ENCODE measurements around the gene DAGLB.
"Not testable (repeated sequence)": the region's sequence is repeated elsewhere in the genome, so short reads cannot be mapped to it uniquely, and the experiment has no call there.

The DAGLB gene

GRCh38 chr7:6402741-6403140 lies 45.0 kb downstream of the DAGLB start:
- TF ChIP-seq, protein P1, sequence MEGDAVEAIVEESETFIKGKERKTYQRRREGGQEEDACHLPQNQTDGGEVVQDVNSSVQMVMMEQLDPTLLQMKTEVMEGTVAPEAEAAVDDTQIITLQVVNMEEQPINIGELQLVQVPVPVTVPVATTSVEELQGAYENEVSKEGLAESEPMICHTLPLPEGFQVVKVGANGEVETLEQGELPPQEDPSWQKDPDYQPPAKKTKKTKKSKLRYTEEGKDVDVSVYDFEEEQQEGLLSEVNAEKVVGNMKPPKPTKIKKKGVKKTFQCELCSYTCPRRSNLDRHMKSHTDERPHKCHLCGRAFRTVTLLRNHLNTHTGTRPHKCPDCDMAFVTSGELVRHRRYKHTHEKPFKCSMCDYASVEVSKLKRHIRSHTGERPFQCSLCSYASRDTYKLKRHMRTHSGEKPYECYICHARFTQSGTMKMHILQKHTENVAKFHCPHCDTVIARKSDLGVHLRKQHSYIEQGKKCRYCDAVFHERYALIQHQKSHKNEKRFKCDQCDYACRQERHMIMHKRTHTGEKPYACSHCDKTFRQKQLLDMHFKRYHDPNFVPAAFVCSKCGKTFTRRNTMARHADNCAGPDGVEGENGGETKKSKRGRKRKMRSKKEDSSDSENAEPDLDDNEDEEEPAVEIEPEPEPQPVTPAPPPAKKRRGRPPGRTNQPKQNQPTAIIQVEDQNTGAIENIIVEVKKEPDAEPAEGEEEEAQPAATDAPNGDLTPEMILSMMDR (IDR thresholded peaks at IDR 0.05; ENCODE audit: low read depth, low read length, missing control alignments), result no peak
- H3K4me3 ChIP-seq (ENCODE audit: low read depth, low read length), result no peak overlapping the region
- in situ Hi-C loops (cut with HindIII; ENCODE audit: low sequenced_read_pairs), result no loop called here
- DNase-seq (ENCODE audit: low read depth), result no peak

DNA sequence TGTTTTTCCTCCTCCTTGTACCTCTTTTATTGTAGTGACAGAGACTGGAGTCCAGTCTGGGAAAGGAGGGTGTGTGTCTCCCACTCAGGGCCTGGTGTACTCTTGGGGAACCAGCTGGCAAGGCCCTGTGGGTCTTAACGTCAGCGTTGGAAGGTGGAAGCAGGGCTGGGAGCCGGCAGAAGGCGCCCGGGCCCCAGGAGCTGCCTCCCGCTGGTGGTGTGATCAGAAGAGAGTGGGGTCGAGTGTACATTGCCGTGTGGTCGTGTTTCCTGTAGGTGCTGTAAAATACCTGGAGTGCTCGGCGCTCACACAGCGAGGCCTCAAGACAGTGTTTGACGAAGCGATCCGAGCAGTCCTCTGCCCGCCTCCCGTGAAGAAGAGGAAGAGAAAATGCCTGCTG lies 45.7 kb downstream of the DAGLB start:
- DNase-seq (ENCODE audit: low read depth), result no peak
- no peak overlapping the region for H3K4me3 ChIP-seq (ENCODE audit: low read depth, low read length)
- in situ Hi-C loops (cut with HindIII; ENCODE audit: low sequenced_read_pairs), result no loop called here
- TF ChIP-seq, protein P1 (IDR thresholded peaks at IDR 0.05; ENCODE audit: low read depth, low read length, missing control alignments), result no peak

DNA sequence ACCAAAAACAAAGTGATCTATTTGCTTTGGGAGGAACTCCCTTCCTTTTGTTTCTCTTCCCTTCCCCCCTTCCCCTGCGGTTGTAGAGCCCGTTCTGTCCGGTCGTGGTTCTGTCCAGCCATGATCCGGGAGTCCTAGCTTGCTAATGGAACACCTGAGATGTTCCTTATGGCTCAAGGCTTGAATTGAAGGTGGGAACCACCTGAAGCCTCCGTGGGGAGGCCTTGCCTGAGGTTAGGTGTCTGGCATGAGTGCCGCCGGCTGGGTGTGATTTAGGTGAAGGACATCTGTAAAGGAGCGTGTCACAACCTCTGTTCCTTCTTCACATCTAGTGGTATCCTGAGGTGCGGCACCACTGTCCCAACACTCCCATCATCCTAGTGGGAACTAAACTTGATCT lies 46.2 kb downstream of the DAGLB start:
- no peak overlapping the region for H3K4me3 ChIP-seq (ENCODE audit: low read depth, low read length)
- TF ChIP-seq, protein P1 (IDR thresholded peaks at IDR 0.05; ENCODE audit: low read depth, low read length, missing control alignments), result no peak
- in situ Hi-C loops (cut with HindIII; ENCODE audit: low sequenced_read_pairs), result no loop called here
- DNase-seq (ENCODE audit: low read depth), result no peak

DNA sequence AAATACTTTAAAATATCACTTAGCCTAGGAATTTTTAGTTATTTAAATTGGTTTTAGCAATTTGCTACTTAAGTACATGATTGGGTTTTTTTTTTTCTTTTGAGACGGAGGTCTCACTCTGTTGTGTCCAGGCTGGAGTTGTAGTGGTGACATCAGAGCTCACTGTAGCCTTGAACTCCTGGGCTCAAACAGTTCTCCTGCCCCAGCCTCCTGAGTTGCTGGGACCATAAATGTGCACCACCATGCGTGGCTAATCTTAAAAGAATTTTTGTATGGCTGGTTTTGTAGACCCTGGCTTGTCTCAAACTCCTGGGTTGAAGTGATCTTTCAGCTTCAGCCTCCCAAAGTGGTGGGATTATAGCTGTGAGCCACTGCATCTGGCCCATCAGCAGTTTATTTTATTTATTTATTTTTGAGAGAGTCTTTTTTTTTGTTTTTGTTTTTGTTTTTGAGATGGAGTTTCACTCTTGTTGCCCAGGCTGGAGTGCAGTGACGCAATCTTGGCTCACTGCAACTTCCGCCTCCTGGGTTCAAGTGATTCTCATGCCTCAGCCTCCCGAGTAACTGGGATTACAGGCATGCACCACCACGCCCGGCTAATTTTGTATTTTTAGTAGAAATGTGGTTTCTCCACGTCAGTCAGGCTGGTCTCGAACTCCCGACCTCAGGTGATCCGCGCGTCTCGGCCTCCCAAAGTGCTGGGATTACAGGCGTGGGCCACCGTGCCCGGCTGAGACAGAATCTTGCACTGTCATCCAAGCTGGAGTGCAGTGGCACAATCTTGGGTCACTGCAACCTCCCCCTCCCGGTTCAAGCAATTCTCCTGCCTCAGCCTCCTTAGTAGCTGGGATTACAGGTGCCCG lies 47.3 kb downstream of the DAGLB start:
- in situ Hi-C loops (cut with HindIII; ENCODE audit: low sequenced_read_pairs); DNase-seq (ENCODE audit: low read depth); H3K4me3 ChIP-seq (ENCODE audit: low read depth, low read length): not testable (repeated sequence)

DNA sequence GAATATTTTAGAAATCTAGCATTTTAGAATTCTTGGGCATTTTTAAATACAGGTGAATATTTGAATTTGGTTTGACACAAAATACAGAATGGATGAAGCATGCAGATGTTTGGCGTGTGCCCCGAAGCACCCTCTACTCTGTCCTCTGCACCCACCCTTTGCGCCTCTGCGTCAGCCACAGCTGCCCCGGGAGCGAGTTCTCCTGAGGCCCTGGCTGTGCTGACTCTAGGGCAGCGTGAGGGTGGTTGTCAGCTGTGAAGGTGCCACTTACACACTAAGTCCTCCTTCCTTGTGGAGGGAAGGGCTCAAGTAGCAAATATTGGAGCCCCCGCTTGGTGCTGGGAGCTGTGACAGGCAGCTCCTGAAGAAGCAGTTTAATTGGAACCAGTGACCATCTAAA lies 48.4 kb downstream of the DAGLB start:
- no peak for DNase-seq (ENCODE audit: low read depth)
- TF ChIP-seq, protein P1 (IDR thresholded peaks at IDR 0.05; ENCODE audit: low read depth, low read length, missing control alignments), result no peak
- H3K4me3 ChIP-seq (ENCODE audit: low read depth, low read length), result no peak overlapping the region
- in situ Hi-C loops (cut with HindIII; ENCODE audit: low sequenced_read_pairs), result no loop called here

- no peak overlapping the region for H3K4me3 ChIP-seq (ENCODE audit: low read depth, low read length)
- in situ Hi-C loops (cut with HindIII; ENCODE audit: low sequenced_read_pairs), result no loop called here
- TF ChIP-seq, protein P1 (IDR thresholded peaks at IDR 0.05; ENCODE audit: low read depth, low read length, missing control alignments), result no peak
- no peak for DNase-seq (ENCODE audit: low read depth)
These were observed 48.8 kb downstream of the DAGLB start for GRCh38 chr7:6398943-6399342.

DNA sequence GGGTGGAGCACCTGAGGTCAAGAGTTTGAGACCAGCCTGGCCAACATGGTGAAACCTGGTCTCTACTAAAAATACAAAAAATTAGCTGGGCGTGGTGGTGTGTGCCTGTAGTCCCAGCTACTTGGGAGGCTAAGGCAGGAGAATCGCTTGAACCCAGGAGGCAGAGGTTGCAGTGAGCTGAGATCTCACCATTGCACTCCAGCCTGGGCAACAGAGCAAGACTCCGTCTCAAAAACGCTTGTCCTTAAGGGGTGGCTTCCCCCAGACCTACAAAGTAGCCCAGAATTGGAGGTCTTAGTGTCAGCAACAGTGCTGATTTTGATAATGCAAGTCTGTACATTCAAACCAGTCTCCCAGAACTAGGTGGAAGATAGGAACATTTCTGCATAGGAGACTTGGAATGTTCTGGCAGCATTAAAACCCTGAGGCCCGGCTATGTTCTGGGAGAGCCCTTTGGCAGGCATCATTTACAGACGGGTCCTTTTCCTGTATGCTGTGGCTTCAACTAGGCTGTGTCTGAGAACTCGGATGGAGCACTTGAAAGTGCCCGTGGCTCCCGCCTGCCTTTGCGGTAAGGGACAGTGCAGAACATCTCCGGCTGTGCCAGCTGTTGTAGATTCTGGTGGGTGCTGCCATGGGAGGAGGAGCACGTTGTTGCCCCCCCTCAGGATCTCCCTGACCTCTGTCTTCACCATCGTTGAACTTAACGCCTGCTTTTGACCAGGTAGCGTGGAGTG lies 49.8 kb downstream of the DAGLB start:
- DNase-seq (ENCODE audit: low read depth); in situ Hi-C loops (cut with HindIII; ENCODE audit: low sequenced_read_pairs); H3K4me3 ChIP-seq (ENCODE audit: low read depth, low read length): not testable (repeated sequence)

Data from astrocyte of the cerebellum (primary cell).